Activated naive CD4-positive, alpha-beta T cell treated with anti-CD3 and anti-CD28 coated beads, Interleukin-2, amount 50 U/mL, for 24 hours (primary cell): ENCODE data around the gene TRABD.

ENCODE experiments used
- H3K27ac Mint-ChIP-seq: one replicate; pipeline ENCODE4 v1.8.0; 2021; ENCODE audit warnings: mild to moderate bottlenecking, mixed read lengths
- H3K27me3 Mint-ChIP-seq: one replicate; pipeline ENCODE4 v1.8.0; 2021; ENCODE audit warnings: mixed read lengths
- H3K36me3 Mint-ChIP-seq: one replicate; pipeline ENCODE4 v1.8.0; 2021; ENCODE audit warnings: mixed read lengths
- H3K4me1 Mint-ChIP-seq: one replicate; pipeline ENCODE4 v1.8.0; 2021; ENCODE audit warnings: mixed read lengths
- H3K4me3 Mint-ChIP-seq: one replicate; pipeline ENCODE4 v1.8.0; 2021; ENCODE audit warnings: mild to moderate bottlenecking, mixed read lengths
- H3K9me3 Mint-ChIP-seq: one replicate; pipeline ENCODE4 v1.8.0; 2021; ENCODE audit warnings: mixed read lengths

The TRABD gene

DNA sequence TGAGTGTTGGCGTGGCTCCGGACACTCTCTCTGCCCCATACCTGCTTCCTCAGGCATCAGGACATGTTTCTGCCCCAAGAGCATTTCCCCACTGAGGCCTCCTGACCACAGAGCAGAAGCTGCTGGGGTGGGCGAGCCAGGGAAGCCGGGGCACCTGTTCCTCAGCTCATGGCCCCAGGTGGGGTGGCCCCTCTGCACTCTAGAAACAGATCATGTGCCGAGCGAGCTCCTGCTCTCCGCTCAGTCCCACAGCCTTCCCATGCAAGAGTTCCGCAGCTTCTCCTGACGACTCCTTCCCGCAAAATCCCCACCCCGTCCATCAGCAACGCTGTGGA lies 37.6 kb upstream of the TRABD start:
- Mint-ChIP-seq H3K36me3 (no peaks in the 10 kb centered on the region), H3K4me3 (no peak overlapping the region), H3K9me3 (no peaks in the 10 kb centered on the region), H3K27me3 (no peaks in the 10 kb centered on the region), H3K4me1 (peaks cover 3% of the 10 kb centered on the region), H3K27ac (peak overlapping the region; percentile 81)

DNA sequence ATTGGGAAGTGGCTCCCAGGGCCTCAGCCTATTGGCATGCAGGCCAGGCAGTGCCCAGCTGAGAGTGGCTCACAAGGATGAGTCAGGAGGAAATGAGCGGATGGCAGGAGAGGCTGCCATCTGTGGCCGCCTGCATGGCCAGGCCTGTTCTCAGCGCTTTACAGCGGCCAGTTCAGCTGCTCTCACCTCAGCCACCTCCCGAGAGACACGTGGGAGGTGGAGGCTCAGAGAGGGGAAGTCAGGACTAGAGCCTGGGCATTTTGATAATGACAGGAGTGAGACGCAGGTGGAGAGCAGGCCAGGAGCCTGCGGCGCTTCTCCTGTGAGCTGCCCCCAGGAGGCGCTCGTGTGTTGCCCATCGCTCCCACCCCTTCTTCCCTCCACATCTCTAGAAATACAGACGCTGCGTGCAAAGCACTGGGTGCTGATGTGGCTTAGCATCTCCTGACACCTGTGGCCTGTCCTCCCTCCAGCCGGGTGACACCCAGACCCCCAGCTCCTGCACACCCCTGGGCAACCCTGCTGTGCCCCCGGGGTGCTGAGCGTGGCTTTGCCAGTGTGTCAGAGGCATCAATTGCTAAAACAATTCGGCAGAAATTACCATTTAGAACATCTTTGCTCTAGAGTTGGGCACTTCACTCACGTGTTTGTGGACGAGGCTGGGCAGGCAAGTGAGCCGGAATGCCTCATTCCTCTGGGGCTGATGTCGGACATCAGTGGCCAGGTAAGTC lies 36.6 kb upstream of the TRABD start:
- no peaks in the 10 kb centered on the region for H3K36me3 Mint-ChIP-seq
- no peaks in the 10 kb centered on the region for H3K9me3 Mint-ChIP-seq
- H3K4me1 Mint-ChIP-seq, result peaks cover 3% of the 10 kb centered on the region
- no peaks in the 10 kb centered on the region for H3K27me3 Mint-ChIP-seq
- no peak overlapping the region for H3K27ac Mint-ChIP-seq
- no peak overlapping the region for H3K4me3 Mint-ChIP-seq

GRCh38 chr22:50150161-50151129 lies 35.3 kb upstream of the TRABD start:
- H3K4me3 Mint-ChIP-seq, result no peak overlapping the region
- H3K27ac Mint-ChIP-seq, result no peak overlapping the region
- H3K9me3 Mint-ChIP-seq, result no peaks in the 10 kb centered on the region
- H3K27me3 Mint-ChIP-seq, result no peaks in the 10 kb centered on the region
- H3K36me3 Mint-ChIP-seq, result no peaks in the 10 kb centered on the region
- peaks cover 3% of the 10 kb centered on the region for H3K4me1 Mint-ChIP-seq

GRCh38 chr22:50151571-50152537 lies 33.9 kb upstream of the TRABD start:
- H3K27ac Mint-ChIP-seq, result no peak overlapping the region
- H3K9me3 Mint-ChIP-seq, result no peaks in the 10 kb centered on the region
- no peaks in the 10 kb centered on the region for H3K36me3 Mint-ChIP-seq

GRCh38 chr22:50153056-50153755 lies 32.5 kb upstream of the TRABD start:
- Mint-ChIP-seq H3K4me3 (no peak overlapping the region), H3K27ac (no peak overlapping the region), H3K36me3 (no peaks in the 10 kb centered on the region), H3K27me3 (no peaks in the 10 kb centered on the region), H3K4me1 (no peaks in the 10 kb centered on the region), H3K9me3 (no peaks in the 10 kb centered on the region)

More at GRCh38 chr22:50151571-50152537, 33.9 kb upstream of the TRABD start:
- H3K4me3 Mint-ChIP-seq, result no peak overlapping the region
- no peaks in the 10 kb centered on the region for H3K27me3 Mint-ChIP-seq
- H3K4me1 Mint-ChIP-seq, result peaks cover under 1% of the 10 kb centered on the region

DNA sequence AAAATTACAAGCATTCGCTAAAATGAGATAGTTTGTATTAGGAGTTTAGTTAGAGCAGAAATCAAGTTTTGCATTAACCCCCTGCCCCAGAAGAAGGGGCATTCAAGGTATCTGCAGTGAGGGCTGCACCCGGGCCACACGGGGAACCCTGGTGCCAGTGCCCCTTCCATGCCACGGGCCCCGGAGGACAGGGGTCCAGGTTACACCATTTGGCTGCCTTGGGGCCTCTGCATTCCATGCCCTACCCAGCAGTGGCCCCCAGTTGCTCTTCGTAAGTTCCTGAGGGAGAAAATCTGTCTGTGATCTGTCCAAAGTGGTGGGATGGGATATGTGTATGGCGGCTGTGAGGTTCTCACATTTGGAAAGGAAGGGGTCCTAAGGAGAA lies 32.0 kb upstream of the TRABD start:
- Mint-ChIP-seq H3K9me3 (no peaks in the 10 kb centered on the region), H3K4me3 (no peak overlapping the region), H3K27me3 (no peaks in the 10 kb centered on the region), H3K4me1 (no peaks in the 10 kb centered on the region), H3K36me3 (no peaks in the 10 kb centered on the region), H3K27ac (no peak overlapping the region)

GRCh38 chr22:50157709-50158375 lies 27.9 kb upstream of the TRABD start:
- no peaks in the 10 kb centered on the region for H3K36me3 Mint-ChIP-seq
- H3K9me3 Mint-ChIP-seq, result no peaks in the 10 kb centered on the region
- no peaks in the 10 kb centered on the region for H3K4me1 Mint-ChIP-seq
- no peak overlapping the region for H3K4me3 Mint-ChIP-seq
- H3K27ac Mint-ChIP-seq, result no peak overlapping the region
- H3K27me3 Mint-ChIP-seq, result peaks cover 3% of the 10 kb centered on the region

GRCh38 chr22:50160947-50161346 lies 24.8 kb upstream of the TRABD start:
- no peak overlapping the region for H3K4me3 Mint-ChIP-seq
- H3K27me3 Mint-ChIP-seq, result peaks cover 3% of the 10 kb centered on the region
- no peak overlapping the region for H3K27ac Mint-ChIP-seq
- no peaks in the 10 kb centered on the region for H3K36me3 Mint-ChIP-seq
- H3K4me1 Mint-ChIP-seq, result no peaks in the 10 kb centered on the region
- H3K9me3 Mint-ChIP-seq, result no peaks in the 10 kb centered on the region

- H3K4me3 Mint-ChIP-seq, result no peak overlapping the region
- H3K36me3 Mint-ChIP-seq, result no peaks in the 10 kb centered on the region
- no peaks in the 10 kb centered on the region for H3K9me3 Mint-ChIP-seq
- peaks cover 3% of the 10 kb centered on the region for H3K27me3 Mint-ChIP-seq
- H3K4me1 Mint-ChIP-seq, result no peaks in the 10 kb centered on the region
- no peak overlapping the region for H3K27ac Mint-ChIP-seq
Observed at GRCh38 chr22:50161508-50162390, 24.0 kb upstream of the TRABD start.

DNA sequence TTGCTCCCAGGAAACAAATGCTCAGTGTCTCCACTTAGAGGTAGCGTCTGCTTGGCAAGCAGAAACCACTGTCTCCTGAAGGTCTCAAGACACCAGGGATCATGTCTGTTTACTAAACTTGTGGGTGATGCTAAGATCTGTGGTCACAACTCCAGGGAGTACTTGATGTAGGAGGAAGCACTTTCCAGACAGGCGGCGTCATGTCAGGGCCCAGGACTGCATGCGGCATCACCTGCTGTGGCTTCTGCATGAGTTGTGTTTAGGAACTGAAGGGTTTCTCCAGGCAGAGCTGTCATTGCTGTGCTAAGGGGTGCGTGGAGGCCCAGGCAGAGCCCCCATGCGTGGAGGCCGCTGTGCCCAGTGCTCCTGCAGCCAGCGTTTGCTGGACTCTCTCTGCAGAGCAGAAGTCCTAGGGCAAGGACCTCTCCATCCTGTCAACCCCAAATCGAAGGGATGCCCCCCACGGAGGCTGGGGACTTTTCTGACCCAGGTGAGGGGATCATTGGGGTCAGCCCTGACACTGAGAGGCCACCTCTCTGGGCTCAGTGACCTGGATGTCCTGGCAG lies 23.2 kb upstream of the TRABD start:
- H3K36me3 Mint-ChIP-seq, result no peaks in the 10 kb centered on the region
- H3K27me3 Mint-ChIP-seq, result peaks cover 3% of the 10 kb centered on the region
- no peaks in the 10 kb centered on the region for H3K9me3 Mint-ChIP-seq
- no peaks in the 10 kb centered on the region for H3K4me1 Mint-ChIP-seq
- H3K27ac Mint-ChIP-seq, result no peak overlapping the region
- no peak overlapping the region for H3K4me3 Mint-ChIP-seq

DNA sequence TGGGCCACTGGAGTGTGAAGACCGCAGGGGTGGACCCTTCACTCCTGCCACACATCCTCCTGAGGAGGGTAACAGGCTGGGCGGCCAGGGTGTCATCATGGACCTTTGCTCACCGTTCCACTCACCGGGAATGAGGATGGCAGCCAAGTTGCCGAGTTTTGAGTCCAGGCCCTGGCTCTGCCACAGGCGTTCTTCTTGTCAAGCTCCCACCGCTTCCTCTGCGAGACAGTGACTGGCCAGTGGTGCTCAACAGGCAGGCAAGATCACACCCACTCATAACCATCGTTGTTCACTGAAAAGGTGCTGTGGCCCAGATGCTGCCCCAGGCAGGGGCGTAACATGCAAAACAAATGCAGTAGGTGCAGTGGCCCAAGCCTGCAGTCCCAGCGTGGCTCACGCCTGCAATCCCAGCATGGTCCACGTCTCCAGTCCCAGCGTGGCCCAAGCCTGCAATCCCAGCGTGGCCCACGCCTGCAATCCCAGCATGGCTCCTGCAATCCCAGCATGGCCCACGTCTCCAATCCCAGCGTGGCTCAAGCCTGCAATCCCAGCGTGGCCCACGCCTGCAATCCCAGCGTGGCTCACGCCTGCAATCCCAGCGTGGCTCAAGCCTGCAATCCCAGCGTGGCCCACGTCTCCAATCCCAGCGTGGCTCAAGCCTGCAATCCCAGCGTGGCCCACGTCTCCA lies 20.1 kb upstream of the TRABD start:
- no peaks in the 10 kb centered on the region for H3K9me3 Mint-ChIP-seq
- H3K4me1 Mint-ChIP-seq, result peaks cover 13% of the 10 kb centered on the region
- H3K36me3 Mint-ChIP-seq, result no peaks in the 10 kb centered on the region
- H3K27me3 Mint-ChIP-seq, result peaks cover 13% of the 10 kb centered on the region
- no peak overlapping the region for H3K4me3 Mint-ChIP-seq
- no peak overlapping the region for H3K27ac Mint-ChIP-seq

- Mint-ChIP-seq H3K4me3 (peak overlapping the region; percentile 19), H3K36me3 (no peaks in the 10 kb centered on the region), H3K9me3 (no peaks in the 10 kb centered on the region), H3K27me3 (peaks cover 18% of the 10 kb centered on the region), H3K4me1 (peaks cover 13% of the 10 kb centered on the region), H3K27ac (peak overlapping the region; percentile 76)
Observed at GRCh38 chr22:50167689-50168489, 17.8 kb upstream of the TRABD start.
